ENCODE results near the gene PRDM5. TPM values are rescaled to one million over a fixed set of nuclear protein-coding genes. Genes with fewer than 3 reads are reported as not detected.

PRDM5 gene
- total and polyA plus RNA-seq, 9 of the 15 experiments (the other 6 are each of a cell fraction or from before 2014, with no cell fraction given), result not detected

DNA sequence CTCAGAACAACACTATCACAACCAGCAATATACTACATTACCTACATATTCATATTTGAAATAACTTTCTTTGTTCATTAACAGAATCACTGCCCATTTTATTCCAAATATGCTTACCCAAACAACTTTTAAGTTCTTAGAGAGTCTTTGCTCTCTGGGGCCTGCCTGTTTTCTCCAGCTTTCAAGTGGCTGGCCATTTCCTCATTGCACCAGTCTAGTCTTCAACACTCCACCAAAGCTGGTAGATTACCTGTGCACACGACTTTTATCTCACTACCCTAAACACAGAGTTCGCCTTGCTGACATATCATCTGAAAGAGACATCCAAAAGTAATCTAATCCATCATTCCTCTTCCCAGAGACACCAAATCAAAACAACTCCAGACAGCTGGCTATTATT lies 66.2 kb downstream of the PRDM5 start:
- DNase-seq (ENCODE audit: extremely low read depth in 1 of 4, low spot score in 3 of 4) (no peak), ATAC-seq (no peak), FAIRE-seq (no peak)
- intact Hi-C loops (cut with micrococcal nuclease), result no loop called here
- Histone ChIP-seq H3K79me2 (ENCODE audit: control insufficient read depth, insufficient read depth, low read length) (no peaks in the 10 kb centered on the region), H3K4me2 (ENCODE audit: insufficient read depth, low read length) (no peak overlapping the region), H3K9me3 (replicated peaks; ENCODE audit: control insufficient read depth, insufficient read depth, low read depth, low read length) (no peaks in the 10 kb centered on the region), H3K36me3 (ENCODE audit: control insufficient read depth, insufficient read depth, low read length) (no peaks in the 10 kb centered on the region), H3K27me3 (ENCODE audit: control insufficient read depth in 2 of 2, insufficient read depth in 2 of 2, low read length in 2 of 2) (no peaks in the 10 kb centered on the region), H3K27ac (ENCODE audit: extremely low read depth, low read depth, low read length) (no peak overlapping the region), H3K4me1 (replicated peaks in 1 of 2; ENCODE audit: control insufficient read depth in 2 of 2, insufficient read depth in 2 of 2, low read length in 2 of 2) (no peaks in the 10 kb centered on the region), H2AFZ (ENCODE audit: low read depth, low read length) (no peak overlapping the region), H4K20me1 (replicated peaks; ENCODE audit: control insufficient read depth, insufficient read depth, low read length) (no peaks in the 10 kb centered on the region), H3K4me3 (no peak overlapping the region), H3K9ac (ENCODE audit: insufficient read depth in 1 of 2, low read depth in 2 of 2, low read length in 2 of 2) (no peak overlapping the region), H3K9me1 (ENCODE audit: control insufficient read depth, insufficient read depth, low read length) (no peaks in the 10 kb centered on the region)
- in situ Hi-C loops (cut with MboI), result no loop called here
- no TSS peak for BruUV-seq (replicated peaks)
- no peak for TF ChIP-seq SPI1 (IDR thresholded peaks at IDR 0.05; ENCODE audit: borderline replicate concordance, low read depth, low read length)
- TF ChIP-seq PYGO2 (tag; IDR thresholded peaks at IDR 0.05), result no peak
- TF ChIP-seq C11orf30 (IDR thresholded peaks at IDR 0.05; ENCODE audit: low read depth), result no peak
- TF ChIP-seq FOXP1 (CRISPR knock-in tag; IDR thresholded peaks at IDR 0.05), result no peak
- TF ChIP-seq NCOR1 (IDR thresholded peaks at IDR 0.05), result no peak
- WGBS (ENCODE audit: insufficient coverage, low coverage, missing lambda C conversion rate), result 0% methylated on average over 2 of the region's 2 CpGs
- ChIA-PET POLR2A (no interaction called here), CTCF (ENCODE audit: low intra/inter-chr PET ratio) (no interaction called here)

DNA sequence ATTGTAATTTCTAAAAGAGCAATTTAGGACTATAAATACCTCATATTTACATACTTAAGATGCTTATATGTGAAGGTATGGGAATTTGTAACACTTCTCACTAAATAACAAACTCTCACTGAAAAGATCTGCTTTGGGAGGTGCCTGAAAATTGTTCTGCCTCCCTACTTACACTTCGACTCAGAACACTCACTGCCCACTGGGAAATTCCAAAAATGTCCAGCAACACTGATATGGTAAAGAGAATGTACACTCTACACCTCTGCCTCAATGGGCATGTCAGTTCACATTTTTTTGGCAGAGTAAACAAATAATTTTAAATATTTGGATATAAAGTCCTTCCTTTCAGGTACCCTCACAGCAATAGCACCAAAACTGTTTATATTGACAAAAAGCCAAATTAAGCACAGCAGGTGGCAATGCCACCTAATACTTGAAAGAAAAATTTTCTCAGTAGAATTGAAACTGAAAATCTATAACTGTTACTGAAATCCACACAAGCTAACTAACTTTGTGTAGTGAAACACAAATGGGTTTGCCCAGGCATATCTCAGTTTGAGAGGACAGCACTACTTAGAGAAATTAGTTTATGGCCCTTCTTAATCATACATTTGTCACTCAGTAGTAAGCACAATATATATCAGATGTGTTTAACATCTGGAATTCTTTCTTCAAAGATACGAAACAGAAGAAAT lies 67.1 kb downstream of the PRDM5 start:
- ChIA-PET POLR2A (no interaction called here), CTCF (ENCODE audit: low intra/inter-chr PET ratio) (no interaction called here)
- Histone ChIP-seq H3K4me2 (ENCODE audit: insufficient read depth, low read length) (no peak overlapping the region), H3K4me3 (no peak overlapping the region), H3K9me3 (replicated peaks; ENCODE audit: control insufficient read depth, insufficient read depth, low read depth, low read length) (no peaks in the 10 kb centered on the region), H4K20me1 (replicated peaks; ENCODE audit: control insufficient read depth, insufficient read depth, low read length) (no peaks in the 10 kb centered on the region), H3K36me3 (ENCODE audit: control insufficient read depth, insufficient read depth, low read length) (no peaks in the 10 kb centered on the region), H3K79me2 (ENCODE audit: control insufficient read depth, insufficient read depth, low read length) (no peaks in the 10 kb centered on the region), H3K4me1 (replicated peaks in 1 of 2; ENCODE audit: control insufficient read depth in 2 of 2, insufficient read depth in 2 of 2, low read length in 2 of 2) (no peaks in the 10 kb centered on the region), H3K27ac (ENCODE audit: extremely low read depth, low read depth, low read length) (no peak overlapping the region), H3K9ac (ENCODE audit: insufficient read depth in 1 of 2, low read depth in 2 of 2, low read length in 2 of 2) (no peak overlapping the region), H2AFZ (ENCODE audit: low read depth, low read length) (no peak overlapping the region), H3K27me3 (ENCODE audit: control insufficient read depth in 2 of 2, insufficient read depth in 2 of 2, low read length in 2 of 2) (no peaks in the 10 kb centered on the region), H3K9me1 (ENCODE audit: control insufficient read depth, insufficient read depth, low read length) (no peaks in the 10 kb centered on the region)
- FAIRE-seq (no peak), DNase-seq (ENCODE audit: extremely low read depth in 1 of 4, low spot score in 3 of 4) (no peak), ATAC-seq (no peak)
- intact Hi-C loops (cut with micrococcal nuclease), result no loop called here
- BruUV-seq (replicated peaks), result no TSS peak
- in situ Hi-C loops (cut with MboI), result no loop called here
- 0% methylated on average over 2 of the region's 2 CpGs for WGBS (ENCODE audit: insufficient coverage, low coverage, missing lambda C conversion rate)
- TF ChIP-seq, protein P1, sequence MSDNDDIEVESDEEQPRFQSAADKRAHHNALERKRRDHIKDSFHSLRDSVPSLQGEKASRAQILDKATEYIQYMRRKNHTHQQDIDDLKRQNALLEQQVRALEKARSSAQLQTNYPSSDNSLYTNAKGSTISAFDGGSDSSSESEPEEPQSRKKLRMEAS (CRISPR knock-in tag; IDR thresholded peaks at IDR 0.05), result no peak
- no peak for TF ChIP-seq SPI1 (IDR thresholded peaks at IDR 0.05; ENCODE audit: borderline replicate concordance, low read depth, low read length)
- TF ChIP-seq NFE2 (IDR thresholded peaks at IDR 0.05; ENCODE audit: low read depth), result no peak
- no peak for TF ChIP-seq CCNT2 (IDR thresholded peaks at IDR 0.05; ENCODE audit: borderline replicate concordance, extremely low read depth, insufficient read length, low read depth, low read length)
- TF ChIP-seq, protein P2, sequence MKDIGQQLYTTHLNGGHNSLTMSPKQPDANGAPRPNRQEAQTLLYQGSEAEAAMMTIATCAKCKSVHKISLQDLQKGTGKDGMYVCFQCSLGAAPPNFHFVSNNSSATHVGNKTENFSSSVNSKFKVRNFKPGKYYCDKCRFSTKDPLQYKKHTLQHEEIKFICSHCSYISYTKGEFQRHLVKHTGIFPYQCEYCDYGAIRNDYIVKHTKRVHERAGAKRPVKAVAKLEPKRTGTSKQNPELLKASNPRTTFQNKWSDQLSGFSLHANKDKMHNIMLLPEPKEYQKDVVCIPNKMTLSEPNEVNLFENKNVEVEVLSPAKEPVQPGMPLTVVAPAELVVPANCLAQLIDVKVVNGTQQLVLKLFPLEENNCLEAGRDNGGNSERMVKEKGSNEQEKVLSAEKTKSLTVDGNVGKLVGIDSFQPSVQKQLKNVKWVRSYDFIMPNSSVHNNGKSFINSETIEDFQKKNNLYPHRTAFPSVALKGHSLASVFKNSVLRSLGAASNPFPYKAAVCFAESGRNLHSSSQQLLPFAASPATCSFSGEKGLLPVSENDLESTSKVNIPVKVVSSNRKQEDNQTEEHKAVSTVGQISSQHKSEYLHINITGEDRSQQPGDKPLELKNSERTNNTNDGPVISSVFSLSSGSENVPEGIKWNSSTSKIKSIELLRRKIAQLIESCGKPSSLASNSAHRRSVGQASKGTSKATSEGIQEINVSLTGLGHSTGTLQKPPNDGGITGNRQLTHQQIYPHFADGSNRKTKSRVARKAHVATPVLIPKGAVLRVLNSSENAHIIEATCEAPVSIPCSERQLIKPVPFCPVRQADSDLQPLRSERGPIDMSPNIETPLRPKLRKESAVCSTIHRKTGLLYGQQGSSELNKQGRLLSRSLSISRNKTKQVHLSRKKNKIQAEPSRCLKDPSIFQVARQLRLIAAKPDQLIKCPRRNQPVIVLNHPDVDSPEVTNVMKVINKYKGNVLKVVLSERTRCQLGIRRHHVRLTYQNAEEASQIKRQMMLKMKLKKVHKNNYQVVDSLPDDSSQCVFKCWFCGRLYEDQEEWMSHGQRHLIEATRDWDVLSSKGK (CRISPR knock-in tag; IDR thresholded peaks at IDR 0.05), result no peak
- no peak for TF ChIP-seq NR2C1 (IDR thresholded peaks at IDR 0.05)
- no peak for TF ChIP-seq NR2C1 (tag; IDR thresholded peaks at IDR 0.05)
